H1 (cell line): ENCODE data around the gene CHAC2.

Experiments
- CREB1 ChIP-seq: IDR thresholded peaks from 2 replicates; pipeline ENCODE4 v1.6.1; 2012; ENCODE audit warnings: inconsistent platforms
- EGR1 ChIP-seq: IDR thresholded peaks from 2 replicates; pipeline ENCODE4 v1.6.1; 2011; ENCODE audit warnings: low read depth, low read length, borderline replicate concordance
- EP300 ChIP-seq, 2 experiments: IDR thresholded peaks; 1 replicate in 1 of 2; 2 replicates in 1 of 2; pipeline ENCODE4 v1.6.1; 2011 to 2012; ENCODE audit warnings: low read depth in 2 of 2, low read length in 2 of 2, mild to moderate bottlenecking in 2 of 2, borderline replicate concordance in 1 of 2, inconsistent platforms in 1 of 2, moderate library complexity in 1 of 2
- GTF2F1 ChIP-seq: IDR thresholded peaks from 2 replicates; pipeline ENCODE4 v1.6.1; 2012; ENCODE audit warnings: low read depth, low read length, improper control_type of control experiment, borderline replicate concordance
- POLR2A ChIP-seq, 2 experiments: IDR thresholded peaks; 1 replicate in 1 of 2; 2 replicates in 1 of 2; pipeline ENCODE4 v1.6.1; 2011; ENCODE audit warnings: low read depth in 2 of 2, low read length in 2 of 2, mild to moderate bottlenecking in 2 of 2; ENCODE audit errors: control extremely low read depth in 1 of 2
- POLR2AphosphoS5 ChIP-seq: IDR thresholded peaks from 2 replicates; pipeline ENCODE4 v1.6.1; 2011; ENCODE audit warnings: low read depth, low read length
- RAD21 ChIP-seq, 2 experiments: IDR thresholded peaks in 1 of 2; conservative IDR thresholded peaks in 1 of 2; 2 replicates each; pipeline ENCODE4 v1.6.1; 2011; ENCODE audit warnings: low read depth in 2 of 2, low read length in 2 of 2, improper control_type of control experiment in 1 of 2, inconsistent platforms in 1 of 2, mild to moderate bottlenecking in 1 of 2, moderate library complexity in 1 of 2
- SIX5 ChIP-seq: IDR thresholded peaks from 2 replicates; pipeline ENCODE4 v1.6.1; 2011; ENCODE audit warnings: mild to moderate bottlenecking, low read depth, low read length
- TAF1 ChIP-seq: IDR thresholded peaks from 2 replicates; pipeline ENCODE4 v1.6.1; 2011; ENCODE audit warnings: mild to moderate bottlenecking, low read depth, low read length
- YY1 ChIP-seq: IDR thresholded peaks from 2 replicates; pipeline ENCODE4 v1.6.1; 2011; ENCODE audit warnings: low read depth, mild to moderate bottlenecking, low read length
- ZNF274 ChIP-seq: IDR thresholded peaks from 2 replicates; pipeline ENCODE4 v1.7.0; 2012; ENCODE audit warnings: low read length, borderline replicate concordance; ENCODE audit errors: extremely low read depth
- TF ChIP-seq, protein P1 (sequence below), 3 experiments: IDR thresholded peaks; 1 replicate in 2 of 3; 2 replicates in 1 of 3; pipeline versions ENCODE4 v1.5.1 to v1.6.1; 2011; ENCODE audit warnings: low read length in 3 of 3, mild to moderate bottlenecking in 3 of 3, inconsistent platforms in 2 of 3, low read depth in 1 of 3, moderate library complexity in 1 of 3; ENCODE audit not compliant: insufficient read depth in 1 of 3; ENCODE audit errors: control extremely low read depth in 1 of 3
- TF ChIP-seq, protein P2 (sequence below): IDR thresholded peaks from 2 replicates; pipeline ENCODE4 v1.6.1; 2012; ENCODE audit warnings: inconsistent platforms

DNA sequence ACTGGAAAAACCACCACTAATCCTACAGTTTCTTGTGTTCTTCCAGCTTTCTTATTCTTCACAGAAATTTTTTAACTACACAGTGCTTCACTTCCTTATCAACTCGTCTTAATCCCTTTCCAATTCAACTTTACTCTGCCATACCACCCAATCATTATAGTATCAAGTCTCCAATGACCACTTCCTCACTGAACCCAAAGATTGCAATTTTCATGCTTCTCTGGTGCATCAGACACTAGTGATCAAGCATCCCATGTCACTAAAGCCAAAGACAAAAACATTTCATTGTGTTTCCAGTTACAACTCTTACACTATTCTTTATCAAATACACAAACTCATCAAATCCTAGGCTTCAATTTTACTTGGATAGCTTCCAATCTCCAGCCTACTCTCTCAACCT, 9.5 kb downstream of the CHAC2 start:
- TF ChIP-seq POLR2AphosphoS5 (no peak), EGR1 (no peak), EP300 (IDR thresholded peaks at IDR 0.05; ENCODE audit: borderline replicate concordance in 1 of 2, low read depth in 2 of 2, low read length in 2 of 2) (no peak), CREB1 (no peak), POLR2A (IDR thresholded peaks at IDR 0.05; ENCODE audit: control extremely low read depth in 1 of 2, low read depth in 2 of 2, low read length in 2 of 2) (no peak), TAF1 (no peak), SIX5 (no peak), RAD21 (IDR thresholded peaks at IDR 0.05 in 1 of 2, conservative IDR thresholded peaks at IDR 0.05 in 1 of 2; ENCODE audit: low read depth in 2 of 2, low read length in 2 of 2) (no peak), YY1 (no peak), ZNF274 (no peak), GTF2F1 (no peak)
- TF ChIP-seq, protein P1, sequence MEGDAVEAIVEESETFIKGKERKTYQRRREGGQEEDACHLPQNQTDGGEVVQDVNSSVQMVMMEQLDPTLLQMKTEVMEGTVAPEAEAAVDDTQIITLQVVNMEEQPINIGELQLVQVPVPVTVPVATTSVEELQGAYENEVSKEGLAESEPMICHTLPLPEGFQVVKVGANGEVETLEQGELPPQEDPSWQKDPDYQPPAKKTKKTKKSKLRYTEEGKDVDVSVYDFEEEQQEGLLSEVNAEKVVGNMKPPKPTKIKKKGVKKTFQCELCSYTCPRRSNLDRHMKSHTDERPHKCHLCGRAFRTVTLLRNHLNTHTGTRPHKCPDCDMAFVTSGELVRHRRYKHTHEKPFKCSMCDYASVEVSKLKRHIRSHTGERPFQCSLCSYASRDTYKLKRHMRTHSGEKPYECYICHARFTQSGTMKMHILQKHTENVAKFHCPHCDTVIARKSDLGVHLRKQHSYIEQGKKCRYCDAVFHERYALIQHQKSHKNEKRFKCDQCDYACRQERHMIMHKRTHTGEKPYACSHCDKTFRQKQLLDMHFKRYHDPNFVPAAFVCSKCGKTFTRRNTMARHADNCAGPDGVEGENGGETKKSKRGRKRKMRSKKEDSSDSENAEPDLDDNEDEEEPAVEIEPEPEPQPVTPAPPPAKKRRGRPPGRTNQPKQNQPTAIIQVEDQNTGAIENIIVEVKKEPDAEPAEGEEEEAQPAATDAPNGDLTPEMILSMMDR (IDR thresholded peaks at IDR 0.05; ENCODE audit: control extremely low read depth in 1 of 3, insufficient read depth in 1 of 3, low read depth in 1 of 3, low read length in 3 of 3) = no peak
- TF ChIP-seq, protein P2, sequence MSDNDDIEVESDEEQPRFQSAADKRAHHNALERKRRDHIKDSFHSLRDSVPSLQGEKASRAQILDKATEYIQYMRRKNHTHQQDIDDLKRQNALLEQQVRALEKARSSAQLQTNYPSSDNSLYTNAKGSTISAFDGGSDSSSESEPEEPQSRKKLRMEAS = no peak
